Fibroblast of the aortic adventitia (primary cell): ENCODE results near the gene KLK6. TPM values are rescaled to one million over a fixed set of nuclear protein-coding genes. Genes with fewer than 3 reads are reported as not detected.

Experiments used
- DNase-seq: peaks from one replicate; pipeline ENCODE4 v3.0.0-alpha.2; 2010; ENCODE audit warnings: low read depth
- H3K4me3 ChIP-seq: 2 replicates; pipeline ENCODE4 v1.5.1; 2011; ENCODE audit warnings: low read depth, mild to moderate bottlenecking, control low read depth, low read length, moderate library complexity
- total RNA-seq: library from RNA; depleted of rRNA; stranded (reverse); fragments of >200 nt; gene quantifications from 2 replicates; pipeline ENCODE4 v1.2.3, GENCODE V29; 2012; ENCODE audit warnings: low replicate concordance
- TF ChIP-seq, protein P1 (sequence below): IDR thresholded peaks from 2 replicates; pipeline ENCODE4 v1.5.1; 2011; ENCODE audit warnings: mild to moderate bottlenecking, low read length, control low read depth, inconsistent platforms; ENCODE audit not compliant: insufficient read depth

Gene KLK6
- total RNA-seq, 1 donor = not detected

DNA sequence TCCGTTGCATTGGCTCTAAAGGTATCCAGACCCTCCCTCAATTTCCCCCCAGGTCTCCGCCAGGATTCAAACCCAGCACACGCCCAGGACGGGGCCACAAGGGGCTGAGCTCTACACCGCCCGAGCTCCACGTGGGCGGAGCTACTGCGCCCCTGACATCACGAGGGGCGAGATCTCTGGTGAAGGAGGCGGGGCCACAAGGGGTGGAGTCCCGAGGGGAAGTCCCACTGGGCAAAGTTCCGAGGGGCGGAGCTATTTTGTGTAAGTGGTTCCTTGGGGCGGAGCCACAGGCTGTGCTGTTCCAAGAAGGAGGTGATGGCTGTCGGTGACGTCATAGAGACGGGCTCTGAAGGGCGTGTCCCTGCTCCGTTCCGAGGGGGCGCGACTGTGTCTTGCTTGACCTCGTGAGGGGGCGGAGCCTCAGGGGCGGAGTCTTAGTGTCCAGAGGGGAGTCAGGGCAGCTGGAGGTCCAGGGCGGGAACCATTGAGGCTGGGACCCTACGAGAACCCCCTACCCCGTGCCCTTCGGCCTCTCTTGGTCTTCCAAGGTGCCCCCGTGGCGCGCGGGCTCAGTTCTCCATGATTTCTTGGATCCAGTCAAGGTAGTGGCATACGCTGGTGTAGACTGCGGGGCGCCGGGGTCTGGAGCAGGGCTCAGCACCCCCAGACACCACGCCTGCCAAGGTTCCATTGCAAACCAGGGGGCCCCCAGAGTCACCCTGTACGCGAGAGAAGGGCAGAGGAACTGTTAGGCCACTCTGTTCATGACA, 33.3 kb upstream of the KLK6 start:
- DNase-seq = no peak

DNA sequence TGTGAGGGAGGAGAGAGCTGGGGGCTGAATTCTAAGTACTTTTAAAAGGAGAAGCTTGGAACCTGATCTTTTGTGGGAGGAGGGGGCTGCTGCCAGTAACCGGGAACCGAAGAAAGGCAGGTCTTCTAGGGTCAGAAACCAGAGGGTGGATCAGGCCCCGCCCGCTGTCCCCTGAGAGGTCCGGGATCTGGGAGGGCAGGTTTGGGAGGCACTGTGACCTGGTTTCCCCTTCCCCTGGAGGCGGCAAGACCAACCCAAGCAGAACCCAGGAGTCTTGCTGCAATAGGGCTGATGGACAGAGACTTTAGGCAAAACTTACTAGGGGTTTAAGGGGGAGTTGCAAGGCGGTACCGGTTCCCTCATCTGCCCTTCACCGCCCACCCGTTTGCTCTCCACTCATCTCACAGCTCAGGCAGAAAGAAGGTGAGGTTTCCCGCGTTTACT, 32.7 kb upstream of the KLK6 start:
- TF ChIP-seq, protein P1, sequence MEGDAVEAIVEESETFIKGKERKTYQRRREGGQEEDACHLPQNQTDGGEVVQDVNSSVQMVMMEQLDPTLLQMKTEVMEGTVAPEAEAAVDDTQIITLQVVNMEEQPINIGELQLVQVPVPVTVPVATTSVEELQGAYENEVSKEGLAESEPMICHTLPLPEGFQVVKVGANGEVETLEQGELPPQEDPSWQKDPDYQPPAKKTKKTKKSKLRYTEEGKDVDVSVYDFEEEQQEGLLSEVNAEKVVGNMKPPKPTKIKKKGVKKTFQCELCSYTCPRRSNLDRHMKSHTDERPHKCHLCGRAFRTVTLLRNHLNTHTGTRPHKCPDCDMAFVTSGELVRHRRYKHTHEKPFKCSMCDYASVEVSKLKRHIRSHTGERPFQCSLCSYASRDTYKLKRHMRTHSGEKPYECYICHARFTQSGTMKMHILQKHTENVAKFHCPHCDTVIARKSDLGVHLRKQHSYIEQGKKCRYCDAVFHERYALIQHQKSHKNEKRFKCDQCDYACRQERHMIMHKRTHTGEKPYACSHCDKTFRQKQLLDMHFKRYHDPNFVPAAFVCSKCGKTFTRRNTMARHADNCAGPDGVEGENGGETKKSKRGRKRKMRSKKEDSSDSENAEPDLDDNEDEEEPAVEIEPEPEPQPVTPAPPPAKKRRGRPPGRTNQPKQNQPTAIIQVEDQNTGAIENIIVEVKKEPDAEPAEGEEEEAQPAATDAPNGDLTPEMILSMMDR = no peak
- H3K4me3 ChIP-seq = no peak overlapping the region
- DNase-seq = no peak

More for the DNA sequence above, 33.3 kb upstream of the KLK6 start:
- H3K4me3 ChIP-seq = no peak overlapping the region
- TF ChIP-seq, protein P1 = no peak

DNA sequence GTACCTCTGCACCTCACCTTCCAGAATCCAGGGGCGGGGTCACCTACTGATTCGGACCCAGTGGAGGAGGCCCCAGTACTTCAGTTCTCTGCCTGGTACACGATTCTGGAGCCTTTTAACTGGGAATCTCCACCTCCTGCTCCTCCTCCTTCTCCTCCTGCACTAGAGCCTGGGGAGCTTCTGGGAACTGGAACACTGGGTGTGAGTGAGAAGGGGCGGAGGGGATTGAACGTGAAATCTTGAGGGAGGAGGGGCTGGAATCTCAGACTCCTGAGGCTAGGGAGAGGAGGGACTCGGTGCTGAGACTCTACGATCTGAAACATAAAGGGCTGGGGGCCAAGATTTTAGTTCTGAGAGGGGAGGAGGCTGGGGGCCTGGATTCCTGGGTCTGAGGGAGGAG, 32.1 kb upstream of the KLK6 start, which contains the start of gene KLK8:
Gene KLK8, minus strand, starts transcription at position 90 of the 400 bp plus-strand sequence. CDS start 437 bp downstream, outside the sequence.
- no peak within 1 kb of the TSS for H3K4me3 ChIP-seq
- no peak for DNase-seq
- TF ChIP-seq, protein P1 = no peak

DNA sequence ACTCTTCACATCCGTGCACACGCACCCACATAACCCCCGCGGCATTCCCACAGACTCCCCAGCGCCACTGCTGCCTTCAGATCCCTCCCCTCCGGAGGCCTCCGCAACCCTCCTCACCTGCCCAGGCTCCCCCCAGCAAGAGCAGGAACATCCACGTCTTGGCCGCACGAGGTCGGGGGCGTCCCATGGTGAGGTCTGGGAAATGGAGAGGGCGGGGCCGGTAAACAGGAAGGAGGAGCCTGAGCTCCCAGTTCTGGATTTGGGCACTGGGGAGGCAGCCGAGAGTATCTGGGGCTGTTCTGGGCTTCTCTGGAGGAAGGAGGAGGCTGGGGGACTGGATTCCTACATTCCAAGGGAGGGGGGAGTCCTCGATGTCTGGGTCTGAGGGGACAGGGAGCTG, 31.6 kb upstream of the KLK6 start:
- no peak overlapping the region for H3K4me3 ChIP-seq
- TF ChIP-seq, protein P1 = no peak
- DNase-seq = no peak

DNA sequence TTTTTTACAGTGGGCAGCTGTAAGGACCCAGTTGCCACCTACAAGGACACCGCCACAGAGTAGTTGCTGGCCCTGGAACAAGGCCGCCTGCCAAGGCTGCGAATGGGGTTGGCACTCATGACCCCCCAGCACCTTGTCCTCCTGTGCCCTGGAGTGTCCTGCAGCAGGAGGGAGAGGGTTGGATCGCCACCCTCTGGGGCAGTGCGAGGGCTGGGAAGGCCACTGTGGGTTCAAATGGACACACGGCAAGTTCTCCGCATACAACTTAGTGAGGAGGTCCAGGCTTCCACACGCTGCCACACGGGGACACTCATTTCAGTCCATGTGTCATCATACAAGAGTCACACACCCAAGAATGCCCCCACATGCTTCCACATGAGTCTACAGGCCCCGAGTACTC, 31.0 kb upstream of the KLK6 start:
- DNase-seq = no peak
- TF ChIP-seq, protein P1 = no peak
- H3K4me3 ChIP-seq = no peak overlapping the region

DNA sequence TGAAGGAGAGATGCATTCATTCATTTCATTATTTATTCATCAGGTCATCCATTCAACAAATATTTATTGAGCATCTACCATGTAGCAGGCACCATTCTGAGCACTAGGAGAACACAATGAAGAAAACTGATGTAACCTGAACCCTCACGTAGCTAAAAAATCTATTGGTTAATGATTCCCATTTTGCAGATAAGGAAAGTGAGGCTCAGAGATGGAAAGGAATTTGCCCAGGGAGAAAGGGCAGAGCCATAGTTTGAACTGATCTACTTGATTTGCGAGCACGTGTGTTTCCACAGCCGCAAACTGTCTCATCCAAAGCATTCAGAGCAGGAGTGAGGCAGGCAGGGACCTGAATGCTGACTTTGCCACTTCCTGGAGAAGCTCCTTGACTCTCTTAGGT, 29.3 kb upstream of the KLK6 start:
- no peak overlapping the region for H3K4me3 ChIP-seq
- no peak for DNase-seq
- TF ChIP-seq, protein P1 = no peak
